ENCODE results near the gene SFXN4.

Gene SFXN4

DNA sequence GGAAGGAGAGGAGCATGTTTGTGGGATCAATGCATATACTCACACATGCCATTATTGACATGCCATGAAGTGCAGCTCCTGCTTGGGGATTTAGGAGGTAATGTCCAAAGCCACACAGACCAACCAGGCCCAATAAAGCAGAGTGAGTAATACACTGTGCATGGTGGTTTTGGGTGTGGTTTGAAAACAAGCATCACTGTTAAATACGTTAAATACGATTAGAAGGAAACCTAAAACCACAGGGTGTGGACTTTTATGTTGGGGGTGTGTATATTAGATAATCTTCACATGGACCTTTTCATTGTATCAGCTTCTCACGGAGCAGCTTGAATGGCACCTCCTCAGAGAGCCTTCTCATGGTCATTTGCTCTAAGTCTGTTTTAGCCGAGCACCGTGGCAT is 74.5 kb downstream of the SFXN4 start:
- no peaks in the 10 kb centered on the region for H3K9me3 ChIP-seq (ENCODE audit: low read depth, low read length)
- TF ChIP-seq EZH2 (IDR thresholded peaks at IDR 0.05) (no peak), POLR2AphosphoS5 (IDR thresholded peaks at IDR 0.05; ENCODE audit: borderline replicate concordance, low read depth, low read length) (no peak), FOXP2 (optimal IDR thresholded peaks at IDR 0.05; ENCODE audit: control extremely low read depth, extremely low read length, insufficient read depth) (no peak)
- no peak for DNase-seq (ENCODE audit: low read depth, low spot score)
- H3K4me3 ChIP-seq, result no peak overlapping the region
- H3K9ac ChIP-seq (ENCODE audit: insufficient read length), result no peak overlapping the region
- no peaks in the 10 kb centered on the region for H3K36me3 ChIP-seq (ENCODE audit: insufficient read depth, low read length)
- H3K27ac ChIP-seq, result no peak overlapping the region

Data from SK-N-MC (cell line).